Endometrial microvascular endothelial cells (primary cell): ENCODE results near the gene SLC40A1. TPM values are rescaled to one million over a fixed set of nuclear protein-coding genes. Genes with fewer than 3 reads are reported as not detected.

Experiments used
- in situ Hi-C: cut with HindIII; loops from 2 replicates; pipeline ENCODE4 v1.10.0; 2017; ENCODE audit warnings: low sequenced_read_pairs, low pct_unique_long_range_greater_than_20kb; ENCODE audit errors: inconsistent ontology term
- total RNA-seq: library from RNA; depleted of rRNA; stranded (reverse); fragments of >200 nt; gene quantifications from one replicate; pipeline ENCODE4 v1.2.3, GENCODE V29; 2015; ENCODE audit errors: inconsistent ontology term

Gene SLC40A1
- 0.09 TPM for total RNA-seq

- in situ Hi-C loops, result no loop called here
Measured at GRCh38 chr2:189580658-189581353, at the start of gene SLC40A1. Gene SLC40A1 (minus strand): TSS chr2:189580786. CDS start chr2:189580460, 326 bp downstream.

- in situ Hi-C loops, result loop anchor here (25.0 kb wide), 1 partner anchor 167 kb away; no protein-coding TSS in a partner anchor
Measured at GRCh38 chr2:189629531-189630453, 49.2 kb upstream of the SLC40A1 start.

GRCh38 chr2:189628817-189629530 lies 48.4 kb upstream of the SLC40A1 start:
- in situ Hi-C loops, result loop anchor here (25.0 kb wide), 1 partner anchor 167 kb away; no protein-coding TSS in a partner anchor

GRCh38 chr2:189627789-189628188 lies 47.2 kb upstream of the SLC40A1 start:
- in situ Hi-C loops, result loop anchor here (25.0 kb wide), 1 partner anchor 165 kb away; no protein-coding TSS in a partner anchor

GRCh38 chr2:189625636-189626035 lies 45.0 kb upstream of the SLC40A1 start:
- in situ Hi-C loops, result loop anchor here (25.0 kb wide), 1 partner anchor 163 kb away; no protein-coding TSS in a partner anchor

- in situ Hi-C loops, result loop anchor here (25.0 kb wide), 1 partner anchor 163 kb away; no protein-coding TSS in a partner anchor
Measured at GRCh38 chr2:189624648-189625355, 44.2 kb upstream of the SLC40A1 start.

GRCh38 chr2:189623049-189623448 lies 42.5 kb upstream of the SLC40A1 start:
- in situ Hi-C loops, result no loop called here

- in situ Hi-C loops, result no loop called here
Measured at GRCh38 chr2:189621781-189622180, 41.2 kb upstream of the SLC40A1 start.

GRCh38 chr2:189618197-189618596 lies 37.6 kb upstream of the SLC40A1 start:
- in situ Hi-C loops, result no loop called here

GRCh38 chr2:189614585-189614984 lies 34.0 kb upstream of the SLC40A1 start:
- in situ Hi-C loops, result no loop called here

- in situ Hi-C loops, result no loop called here
Measured at GRCh38 chr2:189613650-189614420, 33.2 kb upstream of the SLC40A1 start.

- in situ Hi-C loops, result no loop called here
Measured at GRCh38 chr2:189613077-189613636, 32.6 kb upstream of the SLC40A1 start.

GRCh38 chr2:189610700-189611099 lies 30.1 kb upstream of the SLC40A1 start:
- in situ Hi-C loops, result no loop called here

GRCh38 chr2:189609853-189610252 lies 29.3 kb upstream of the SLC40A1 start:
- in situ Hi-C loops, result no loop called here

GRCh38 chr2:189609423-189609816 lies 28.8 kb upstream of the SLC40A1 start:
- in situ Hi-C loops, result no loop called here

- in situ Hi-C loops, result no loop called here
Measured at GRCh38 chr2:189608795-189609422, 28.3 kb upstream of the SLC40A1 start.

- in situ Hi-C loops, result no loop called here
Measured at GRCh38 chr2:189608170-189608569, 27.6 kb upstream of the SLC40A1 start.
